HEK293 (cell line): ENCODE measurements around the gene GALNTL6.

Experiments
- CTCF ChIA-PET: fragments of 350-600 bp; formaldehyde crosslinking; extraction: SDS; loops from one replicate; lab custom pipeline; 2021; ENCODE audit warnings: antibody characterized with exemption; lab: Yijun Ruan, JAX
- POLR2A ChIA-PET: fragments of 300-600 bp; formaldehyde crosslinking; extraction: SDS; loops from one replicate; lab custom pipeline; 2020; ENCODE audit warnings: antibody characterized with exemption, inconsistent platforms; lab: Yijun Ruan, JAX
- H3K27ac ChIP-seq: fragments of 200-500 bp; sonication (Bioruptor generic); 2 replicates; pipeline ENCODE4 v1.5.1; 2014; ENCODE audit warnings: low read depth, low read length, control low read depth, inconsistent platforms; ENCODE audit errors: extremely low read depth
- H3K36me3 ChIP-seq, 2 experiments: fragments of 200-500 bp in 1 of 2; sonication (Bioruptor generic) in 1 of 2; 1 replicate in 1 of 2; 2 replicates in 1 of 2; pipeline ENCODE4 v1.5.1; 2014 to 2017; ENCODE audit warnings: inconsistent platforms in 2 of 2, low read length in 2 of 2; ENCODE audit not compliant: control insufficient read depth in 2 of 2, insufficient read depth in 1 of 2
- H3K4me1 ChIP-seq: fragments of 200-500 bp; sonication (Bioruptor generic); 2 replicates; pipeline ENCODE4 v1.5.1; 2014; ENCODE audit warnings: mild to moderate bottlenecking, low read length, inconsistent platforms; ENCODE audit not compliant: control insufficient read depth, insufficient read depth
- H3K4me3 ChIP-seq: 2 replicates; pipeline ENCODE4 v1.5.1; 2011; ENCODE audit warnings: low read depth, mild to moderate bottlenecking, control low read depth, low read length, moderate library complexity
- H3K9me3 ChIP-seq: fragments of 200-500 bp; sonication (Bioruptor generic); 2 replicates; pipeline ENCODE4 v1.5.1; 2014; ENCODE audit warnings: low read depth, low read length, inconsistent platforms; ENCODE audit not compliant: control insufficient read depth, insufficient read depth
- BCL11B ChIP-seq: fragments of 450-650 bp; formaldehyde crosslinking; IDR thresholded peaks from 2 replicates; pipeline ENCODE4 v1.5.1; 2016; ENCODE audit warnings: low read depth, missing biosample characterization, missing genetic modification characterization
- IKZF3 ChIP-seq: fragments of 450-650 bp; IDR thresholded peaks from 2 replicates; pipeline ENCODE4 v1.5.0; 2018; ENCODE audit warnings: missing biosample characterization, mild to moderate bottlenecking, missing genetic modification characterization, moderate library complexity
- ZBTB48 ChIP-seq: fragments of 450-650 bp; formaldehyde crosslinking; IDR thresholded peaks from 2 replicates; pipeline ENCODE4 v1.5.1; 2016; ENCODE audit warnings: missing biosample characterization, missing genetic modification characterization
- ZFP37 ChIP-seq: fragments of 450-650 bp; formaldehyde crosslinking; IDR thresholded peaks from 2 replicates; pipeline ENCODE4 v1.5.1; 2016; ENCODE audit warnings: missing biosample characterization, missing genetic modification characterization
- ZNF114 ChIP-seq: fragments of 450-650 bp; formaldehyde crosslinking; IDR thresholded peaks from 2 replicates; pipeline ENCODE4 v1.5.0; 2017; ENCODE audit warnings: missing biosample characterization, missing genetic modification characterization
- ZNF174 ChIP-seq: fragments of 450-650 bp; formaldehyde crosslinking; IDR thresholded peaks from 2 replicates; pipeline ENCODE4 v1.5.0; 2017; ENCODE audit warnings: missing biosample characterization, mild to moderate bottlenecking, missing genetic modification characterization
- ZNF19 ChIP-seq: fragments of 450-650 bp; formaldehyde crosslinking; IDR thresholded peaks from 2 replicates; pipeline ENCODE4; 2016; ENCODE audit warnings: missing biosample characterization, missing genetic modification characterization, low read depth
- ZNF248 ChIP-seq: fragments of 450-650 bp; formaldehyde crosslinking; IDR thresholded peaks from 2 replicates; pipeline ENCODE4 v1.5.1; 2017; ENCODE audit warnings: missing biosample characterization, missing genetic modification characterization
- ZNF433 ChIP-seq: fragments of 450-650 bp; formaldehyde crosslinking; IDR thresholded peaks from 2 replicates; pipeline ENCODE4 v1.5.1; 2016; ENCODE audit warnings: missing biosample characterization, missing genetic modification characterization, low read depth
- ZNF660 ChIP-seq: fragments of 450-650 bp; IDR thresholded peaks from 2 replicates; pipeline ENCODE4 v1.5.1; 2018; ENCODE audit warnings: missing biosample characterization, mild to moderate bottlenecking, missing genetic modification characterization
- ZNF704 ChIP-seq: fragments of 450-650 bp; formaldehyde crosslinking; IDR thresholded peaks from 2 replicates; pipeline ENCODE4 v1.5.1; 2016; ENCODE audit warnings: missing biosample characterization, missing genetic modification characterization
- ZNF785 ChIP-seq: fragments of 450-650 bp; formaldehyde crosslinking; IDR thresholded peaks from 2 replicates; pipeline ENCODE4 v1.5.1; 2016; ENCODE audit warnings: missing biosample characterization, missing genetic modification characterization
- ZNF843 ChIP-seq: fragments of 450-650 bp; formaldehyde crosslinking; IDR thresholded peaks from 2 replicates; pipeline ENCODE4 v1.5.1; 2016; ENCODE audit warnings: missing biosample characterization, missing genetic modification characterization
- ZSCAN18 ChIP-seq: fragments of 450-650 bp; formaldehyde crosslinking; IDR thresholded peaks from 2 replicates; pipeline ENCODE4 v1.5.1; 2016; ENCODE audit warnings: missing biosample characterization, missing genetic modification characterization
- TF ChIP-seq, protein P1 (sequence below): fragments of 450-650 bp; formaldehyde crosslinking; IDR thresholded peaks from 2 replicates; pipeline ENCODE4; 2016; ENCODE audit warnings: missing biosample characterization, missing genetic modification characterization
- TF ChIP-seq, protein P2 (sequence below): fragments of 450-650 bp; formaldehyde crosslinking; IDR thresholded peaks from 2 replicates; pipeline ENCODE4 v1.5.1; 2016; ENCODE audit warnings: missing biosample characterization, missing genetic modification characterization, borderline replicate concordance
- TF ChIP-seq, protein P3 (sequence below): fragments of 450-650 bp; formaldehyde crosslinking; IDR thresholded peaks from 2 replicates; pipeline ENCODE4 v1.5.1; 2017; ENCODE audit warnings: missing biosample characterization, missing genetic modification characterization
- TF ChIP-seq, protein P4 (sequence below): fragments of 450-650 bp; formaldehyde crosslinking; IDR thresholded peaks from 2 replicates; pipeline ENCODE4 v1.5.0; 2017; ENCODE audit warnings: missing biosample characterization, missing genetic modification characterization, borderline replicate concordance

Gene GALNTL6

DNA sequence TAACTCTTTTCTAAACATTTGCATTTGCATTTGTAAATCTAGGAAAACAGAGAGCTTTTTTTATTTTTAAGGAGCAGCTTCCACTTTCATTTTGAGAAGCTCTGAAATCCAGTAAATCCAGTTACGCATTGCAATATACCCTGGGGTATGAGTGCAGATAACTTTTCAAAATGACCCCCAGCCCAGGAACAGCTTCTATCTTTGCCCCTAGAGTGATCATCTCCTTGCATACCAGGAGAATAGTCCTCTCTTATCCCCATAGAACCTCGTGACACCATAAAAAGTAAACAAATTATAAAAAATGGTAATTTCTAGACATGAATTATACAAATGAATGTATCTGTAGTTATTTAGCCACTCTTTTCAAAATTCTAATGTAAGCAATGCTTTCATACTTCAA is 1063.2 kb downstream of the GALNTL6 start:
- no peaks in the 10 kb centered on the region for H3K4me1 ChIP-seq
- H3K36me3 ChIP-seq = no peaks in the 10 kb centered on the region
- ChIA-PET CTCF (no interaction called here), POLR2A (no interaction called here)
- H3K9me3 ChIP-seq = no peaks in the 10 kb centered on the region
- no peak overlapping the region for H3K27ac ChIP-seq
- TF ChIP-seq ZNF433 (tag by site-specific recombination) (no peak), ZNF114 (tag by site-specific recombination) (no peak), ZNF785 (no peak), ZNF248 (tag by site-specific recombination) (no peak), ZBTB48 (no peak), ZNF660 (tag by site-specific recombination) (no peak), BCL11B (no peak), ZNF843 (tag by site-specific recombination) (no peak), ZNF174 (no peak), ZNF19 (tag by site-specific recombination) (no peak), IKZF3 (tag by site-specific recombination) (no peak), ZFP37 (tag by site-specific recombination) (no peak), ZSCAN18 (tag by site-specific recombination) (no peak)
- TF ChIP-seq, protein P1, sequence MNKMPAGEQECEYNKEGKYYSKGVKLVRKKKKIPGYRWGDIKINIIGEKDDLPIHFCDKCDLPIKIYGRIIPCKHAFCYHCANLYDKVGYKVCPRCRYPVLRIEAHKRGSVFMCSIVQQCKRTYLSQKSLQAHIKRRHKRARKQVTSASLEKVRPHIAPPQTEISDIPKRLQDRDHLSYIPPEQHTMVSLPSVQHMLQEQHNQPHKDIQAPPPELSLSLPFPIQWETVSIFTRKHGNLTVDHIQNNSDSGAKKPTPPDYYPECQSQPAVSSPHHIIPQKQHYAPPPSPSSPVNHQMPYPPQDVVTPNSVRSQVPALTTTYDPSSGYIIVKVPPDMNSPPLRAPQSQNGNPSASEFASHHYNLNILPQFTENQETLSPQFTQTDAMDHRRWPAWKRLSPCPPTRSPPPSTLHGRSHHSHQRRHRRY (tag by site-specific recombination) = no peak
- TF ChIP-seq, protein P2, sequence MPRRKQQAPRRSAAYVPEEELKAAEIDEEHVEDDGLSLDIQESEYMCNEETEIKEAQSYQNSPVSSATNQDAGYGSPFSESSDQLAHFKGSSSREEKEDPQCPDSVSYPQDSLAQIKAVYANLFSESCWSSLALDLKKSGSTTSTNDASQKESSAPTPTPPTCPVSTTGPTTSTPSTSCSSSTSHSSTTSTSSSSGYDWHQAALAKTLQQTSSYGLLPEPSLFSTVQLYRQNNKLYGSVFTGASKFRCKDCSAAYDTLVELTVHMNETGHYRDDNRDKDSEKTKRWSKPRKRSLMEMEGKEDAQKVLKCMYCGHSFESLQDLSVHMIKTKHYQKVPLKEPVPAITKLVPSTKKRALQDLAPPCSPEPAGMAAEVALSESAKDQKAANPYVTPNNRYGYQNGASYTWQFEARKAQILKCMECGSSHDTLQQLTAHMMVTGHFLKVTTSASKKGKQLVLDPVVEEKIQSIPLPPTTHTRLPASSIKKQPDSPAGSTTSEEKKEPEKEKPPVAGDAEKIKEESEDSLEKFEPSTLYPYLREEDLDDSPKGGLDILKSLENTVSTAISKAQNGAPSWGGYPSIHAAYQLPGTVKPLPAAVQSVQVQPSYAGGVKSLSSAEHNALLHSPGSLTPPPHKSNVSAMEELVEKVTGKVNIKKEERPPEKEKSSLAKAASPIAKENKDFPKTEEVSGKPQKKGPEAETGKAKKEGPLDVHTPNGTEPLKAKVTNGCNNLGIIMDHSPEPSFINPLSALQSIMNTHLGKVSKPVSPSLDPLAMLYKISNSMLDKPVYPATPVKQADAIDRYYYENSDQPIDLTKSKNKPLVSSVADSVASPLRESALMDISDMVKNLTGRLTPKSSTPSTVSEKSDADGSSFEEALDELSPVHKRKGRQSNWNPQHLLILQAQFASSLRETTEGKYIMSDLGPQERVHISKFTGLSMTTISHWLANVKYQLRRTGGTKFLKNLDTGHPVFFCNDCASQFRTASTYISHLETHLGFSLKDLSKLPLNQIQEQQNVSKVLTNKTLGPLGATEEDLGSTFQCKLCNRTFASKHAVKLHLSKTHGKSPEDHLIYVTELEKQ = no peak
- TF ChIP-seq, protein P3, sequence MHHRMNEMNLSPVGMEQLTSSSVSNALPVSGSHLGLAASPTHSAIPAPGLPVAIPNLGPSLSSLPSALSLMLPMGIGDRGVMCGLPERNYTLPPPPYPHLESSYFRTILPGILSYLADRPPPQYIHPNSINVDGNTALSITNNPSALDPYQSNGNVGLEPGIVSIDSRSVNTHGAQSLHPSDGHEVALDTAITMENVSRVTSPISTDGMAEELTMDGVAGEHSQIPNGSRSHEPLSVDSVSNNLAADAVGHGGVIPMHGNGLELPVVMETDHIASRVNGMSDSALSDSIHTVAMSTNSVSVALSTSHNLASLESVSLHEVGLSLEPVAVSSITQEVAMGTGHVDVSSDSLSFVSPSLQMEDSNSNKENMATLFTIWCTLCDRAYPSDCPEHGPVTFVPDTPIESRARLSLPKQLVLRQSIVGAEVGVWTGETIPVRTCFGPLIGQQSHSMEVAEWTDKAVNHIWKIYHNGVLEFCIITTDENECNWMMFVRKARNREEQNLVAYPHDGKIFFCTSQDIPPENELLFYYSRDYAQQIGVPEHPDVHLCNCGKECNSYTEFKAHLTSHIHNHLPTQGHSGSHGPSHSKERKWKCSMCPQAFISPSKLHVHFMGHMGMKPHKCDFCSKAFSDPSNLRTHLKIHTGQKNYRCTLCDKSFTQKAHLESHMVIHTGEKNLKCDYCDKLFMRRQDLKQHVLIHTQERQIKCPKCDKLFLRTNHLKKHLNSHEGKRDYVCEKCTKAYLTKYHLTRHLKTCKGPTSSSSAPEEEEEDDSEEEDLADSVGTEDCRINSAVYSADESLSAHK (tag by site-specific recombination) = no peak
- no peak overlapping the region for H3K4me3 ChIP-seq

DNA sequence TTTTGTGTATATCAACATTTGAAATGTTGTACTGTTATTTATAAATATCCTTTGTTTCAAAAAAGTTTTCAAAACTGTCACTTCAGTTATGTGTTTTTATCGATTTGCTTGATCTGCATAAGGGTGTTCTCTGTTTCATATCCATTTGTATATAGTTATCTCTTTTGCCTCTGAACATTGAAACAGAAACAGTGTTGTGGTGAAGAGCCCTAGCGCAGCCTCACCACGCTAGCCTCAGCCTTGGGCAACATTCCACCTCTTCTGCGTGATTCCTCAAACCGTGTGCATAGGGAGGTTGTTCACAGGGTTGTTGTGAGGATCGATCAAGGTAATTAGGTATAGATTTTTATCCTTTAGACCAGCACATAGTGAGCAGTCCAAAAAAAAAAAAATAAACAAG is 1068.4 kb downstream of the GALNTL6 start:
- ChIA-PET POLR2A (no interaction called here), CTCF (no interaction called here)
- Histone ChIP-seq H3K27ac (no peak overlapping the region), H3K9me3 (no peaks in the 10 kb centered on the region), H3K36me3 (no peaks in the 10 kb centered on the region), H3K4me1 (no peaks in the 10 kb centered on the region), H3K4me3 (no peak overlapping the region)
- TF ChIP-seq, protein P4, sequence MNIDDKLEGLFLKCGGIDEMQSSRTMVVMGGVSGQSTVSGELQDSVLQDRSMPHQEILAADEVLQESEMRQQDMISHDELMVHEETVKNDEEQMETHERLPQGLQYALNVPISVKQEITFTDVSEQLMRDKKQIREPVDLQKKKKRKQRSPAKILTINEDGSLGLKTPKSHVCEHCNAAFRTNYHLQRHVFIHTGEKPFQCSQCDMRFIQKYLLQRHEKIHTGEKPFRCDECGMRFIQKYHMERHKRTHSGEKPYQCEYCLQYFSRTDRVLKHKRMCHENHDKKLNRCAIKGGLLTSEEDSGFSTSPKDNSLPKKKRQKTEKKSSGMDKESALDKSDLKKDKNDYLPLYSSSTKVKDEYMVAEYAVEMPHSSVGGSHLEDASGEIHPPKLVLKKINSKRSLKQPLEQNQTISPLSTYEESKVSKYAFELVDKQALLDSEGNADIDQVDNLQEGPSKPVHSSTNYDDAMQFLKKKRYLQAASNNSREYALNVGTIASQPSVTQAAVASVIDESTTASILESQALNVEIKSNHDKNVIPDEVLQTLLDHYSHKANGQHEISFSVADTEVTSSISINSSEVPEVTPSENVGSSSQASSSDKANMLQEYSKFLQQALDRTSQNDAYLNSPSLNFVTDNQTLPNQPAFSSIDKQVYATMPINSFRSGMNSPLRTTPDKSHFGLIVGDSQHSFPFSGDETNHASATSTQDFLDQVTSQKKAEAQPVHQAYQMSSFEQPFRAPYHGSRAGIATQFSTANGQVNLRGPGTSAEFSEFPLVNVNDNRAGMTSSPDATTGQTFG (tag by site-specific recombination) = no peak
- TF ChIP-seq ZNF704 (tag by site-specific recombination) (no peak), BCL11B (no peak)
